Loucy (cell line): ENCODE results near the gene LBP.

Experiments
- H2AFZ ChIP-seq: fragments of 200-600 bp; sonication (generic); 2 replicates; pipeline ENCODE4 v1.6.0; 2016; ENCODE audit warnings: antibody characterized with exemption, mild to moderate bottlenecking, low read length, moderate library complexity
- H3F3A ChIP-seq: fragments of 200-600 bp; 2 replicates; pipeline ENCODE4 v1.6.0; 2016; ENCODE audit warnings: antibody characterized with exemption, low read depth, mild to moderate bottlenecking
- H3K27me3 ChIP-seq: fragments of 200-600 bp; sonication (generic); 2 replicates; pipeline ENCODE4 v1.6.1; 2014; ENCODE audit warnings: low read length, mild to moderate bottlenecking; ENCODE audit not compliant: insufficient read depth, poor library complexity, severe bottlenecking
- H3K36me3 ChIP-seq: fragments of 200-600 bp; sonication (generic); 2 replicates; pipeline ENCODE4 v1.6.1; 2016; ENCODE audit warnings: low read length; ENCODE audit not compliant: insufficient read depth
- H3K4me1 ChIP-seq: fragments of 200-600 bp; sonication (generic); 2 replicates; pipeline ENCODE4 v1.5.1; 2014; ENCODE audit warnings: low read length, mild to moderate bottlenecking; ENCODE audit not compliant: insufficient read depth, poor library complexity, severe bottlenecking
- H3K4me2 ChIP-seq: fragments of 200-600 bp; sonication (generic); 2 replicates; pipeline ENCODE4 v1.6.0; 2014; ENCODE audit warnings: antibody characterized with exemption, low read length, low read depth, mild to moderate bottlenecking; ENCODE audit not compliant: poor library complexity, severe bottlenecking
- H3K4me3 ChIP-seq: fragments of 200-600 bp; sonication (generic); 2 replicates; pipeline ENCODE4 v1.5.1; 2014; ENCODE audit warnings: low read length, mild to moderate bottlenecking, mixed read lengths; ENCODE audit not compliant: poor library complexity, severe bottlenecking
- H3K79me2 ChIP-seq: fragments of 200-600 bp; sonication (generic); 2 replicates; pipeline ENCODE4 v1.6.1; 2014; ENCODE audit warnings: low read length; ENCODE audit not compliant: insufficient read depth
- H3K9ac ChIP-seq: fragments of 200-600 bp; sonication (generic); 2 replicates; pipeline ENCODE4 v1.6.0; 2014; ENCODE audit warnings: mild to moderate bottlenecking, low read depth, low read length, moderate library complexity; ENCODE audit not compliant: poor library complexity, severe bottlenecking
- H3K9me2 ChIP-seq: fragments of 200-600 bp; sonication (generic); replicated peaks from 2 replicates; pipeline ENCODE4 v1.6.1; 2016; ENCODE audit warnings: low read depth, low read length, mixed read lengths
- H3K9me3 ChIP-seq: fragments of 200-600 bp; sonication (generic); 2 replicates; pipeline ENCODE4 v1.6.1; 2014; ENCODE audit warnings: mild to moderate bottlenecking, antibody characterized with exemption, low read length, low read depth; ENCODE audit not compliant: insufficient read depth
- H4K20me1 ChIP-seq: fragments of 200-600 bp; sonication (generic); 2 replicates; pipeline ENCODE4 v1.6.0; 2014; ENCODE audit warnings: antibody characterized with exemption, low read length, mild to moderate bottlenecking; ENCODE audit not compliant: insufficient read depth, poor library complexity, severe bottlenecking
- EZH2phosphoT487 ChIP-seq: fragments of 200-600 bp; IDR thresholded peaks from 2 replicates; pipeline ENCODE4 v1.6.1; 2018; ENCODE audit warnings: antibody characterized with exemption, mild to moderate bottlenecking, moderate library complexity, borderline replicate concordance
- TF ChIP-seq, protein P1 (sequence below): fragments of 200-600 bp; sonication (generic); conservative IDR thresholded peaks from 2 replicates; pipeline ENCODE4 v1.5.1; 2014; ENCODE audit warnings: mild to moderate bottlenecking, antibody characterized with exemption, low read length

Gene LBP

DNA sequence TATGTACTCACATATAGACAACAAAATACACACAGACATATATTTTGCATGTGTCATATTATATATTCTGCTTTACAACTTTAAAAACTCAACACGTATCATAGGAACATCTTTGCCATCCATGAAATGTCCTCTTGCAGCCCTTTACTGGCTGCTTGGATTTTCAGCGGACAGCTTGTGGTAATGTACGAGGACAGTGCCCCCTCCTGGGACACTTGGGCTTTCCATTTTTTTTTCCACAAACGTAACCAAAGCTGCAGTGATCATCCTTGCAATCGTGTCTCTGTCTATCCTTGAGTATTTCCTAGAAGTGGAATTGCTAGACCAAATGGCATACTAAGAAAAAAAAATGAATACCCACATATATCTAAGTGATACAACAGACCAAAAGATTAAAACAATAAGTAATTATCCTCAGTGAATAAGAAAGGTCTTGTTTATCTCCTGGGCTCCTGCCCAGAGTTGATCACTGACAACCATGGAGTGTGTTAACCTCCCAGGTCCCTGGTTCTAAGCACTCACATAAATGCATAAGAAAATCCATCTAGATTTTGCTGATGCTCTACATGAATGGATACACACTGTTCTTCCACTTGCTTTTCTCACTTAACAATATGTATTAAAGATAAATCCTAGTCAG is 24.2 kb upstream of the LBP start:
- no peaks in the 10 kb centered on the region for H3K27me3 ChIP-seq
- H3K4me1 ChIP-seq, result no peaks in the 10 kb centered on the region
- H3K9me2 ChIP-seq, result no peaks in the 10 kb centered on the region
- H2AFZ ChIP-seq, result no peak overlapping the region
- no peak overlapping the region for H3K9ac ChIP-seq
- no peaks in the 10 kb centered on the region for H3K79me2 ChIP-seq
- no peaks in the 10 kb centered on the region for H3K9me3 ChIP-seq
- H3K4me2 ChIP-seq, result no peak overlapping the region
- no peak overlapping the region for H3K4me3 ChIP-seq
- H3F3A ChIP-seq, result no peaks in the 10 kb centered on the region
- H4K20me1 ChIP-seq, result no peaks in the 10 kb centered on the region
- H3K36me3 ChIP-seq, result no peaks in the 10 kb centered on the region
- TF ChIP-seq, protein P1, sequence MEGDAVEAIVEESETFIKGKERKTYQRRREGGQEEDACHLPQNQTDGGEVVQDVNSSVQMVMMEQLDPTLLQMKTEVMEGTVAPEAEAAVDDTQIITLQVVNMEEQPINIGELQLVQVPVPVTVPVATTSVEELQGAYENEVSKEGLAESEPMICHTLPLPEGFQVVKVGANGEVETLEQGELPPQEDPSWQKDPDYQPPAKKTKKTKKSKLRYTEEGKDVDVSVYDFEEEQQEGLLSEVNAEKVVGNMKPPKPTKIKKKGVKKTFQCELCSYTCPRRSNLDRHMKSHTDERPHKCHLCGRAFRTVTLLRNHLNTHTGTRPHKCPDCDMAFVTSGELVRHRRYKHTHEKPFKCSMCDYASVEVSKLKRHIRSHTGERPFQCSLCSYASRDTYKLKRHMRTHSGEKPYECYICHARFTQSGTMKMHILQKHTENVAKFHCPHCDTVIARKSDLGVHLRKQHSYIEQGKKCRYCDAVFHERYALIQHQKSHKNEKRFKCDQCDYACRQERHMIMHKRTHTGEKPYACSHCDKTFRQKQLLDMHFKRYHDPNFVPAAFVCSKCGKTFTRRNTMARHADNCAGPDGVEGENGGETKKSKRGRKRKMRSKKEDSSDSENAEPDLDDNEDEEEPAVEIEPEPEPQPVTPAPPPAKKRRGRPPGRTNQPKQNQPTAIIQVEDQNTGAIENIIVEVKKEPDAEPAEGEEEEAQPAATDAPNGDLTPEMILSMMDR, result peak; percentile 80
- no peak for TF ChIP-seq EZH2phosphoT487

GRCh38 chr20:38324159-38324558 is 22.1 kb upstream of the LBP start:
- H3K27me3 ChIP-seq, result no peaks in the 10 kb centered on the region
- TF ChIP-seq, protein P1, result no peak
- no peak for TF ChIP-seq EZH2phosphoT487

GRCh38 chr20:38325167-38325566 is 21.1 kb upstream of the LBP start:
- Histone ChIP-seq H3K27me3 (no peaks in the 10 kb centered on the region), H3K9me3 (no peaks in the 10 kb centered on the region), H3K4me1 (no peaks in the 10 kb centered on the region), H3K36me3 (no peaks in the 10 kb centered on the region), H3F3A (no peaks in the 10 kb centered on the region), H3K4me3 (no peak overlapping the region), H3K79me2 (no peaks in the 10 kb centered on the region), H3K4me2 (no peak overlapping the region), H4K20me1 (no peaks in the 10 kb centered on the region), H3K9ac (no peak overlapping the region), H3K9me2 (no peaks in the 10 kb centered on the region), H2AFZ (no peak overlapping the region)
- TF ChIP-seq, protein P1, result no peak
- no peak for TF ChIP-seq EZH2phosphoT487

More at GRCh38 chr20:38324159-38324558, 22.1 kb upstream of the LBP start:
- Histone ChIP-seq H3K9me2 (no peaks in the 10 kb centered on the region), H2AFZ (no peak overlapping the region), H4K20me1 (no peaks in the 10 kb centered on the region), H3K4me3 (no peak overlapping the region), H3K36me3 (no peaks in the 10 kb centered on the region), H3K79me2 (no peaks in the 10 kb centered on the region), H3F3A (no peaks in the 10 kb centered on the region), H3K4me2 (no peak overlapping the region), H3K4me1 (no peaks in the 10 kb centered on the region), H3K9ac (no peak overlapping the region), H3K9me3 (no peaks in the 10 kb centered on the region)
